B cell (primary cell): ENCODE data around the gene WDR6.

Source experiments
- CTCF ChIP-seq: fragments of 200-600 bp; IDR thresholded peaks from one replicate; pipeline ENCODE4 v1.8.0; 2022; ENCODE audit warnings: antibody characterized with exemption, mild to moderate bottlenecking
- EZH2 ChIP-seq: IDR thresholded peaks from 2 replicates; pipeline ENCODE4 v1.6.1; 2012; ENCODE audit warnings: borderline replicate concordance, low read depth, mild to moderate bottlenecking, moderate library complexity, low read length; ENCODE audit not compliant: insufficient read depth, poor library complexity, severe bottlenecking

GRCh38 chr3:49054344-49054862 lies 47.2 kb downstream of the WDR6 start:
- TF ChIP-seq CTCF (no peak), EZH2 (no peak)
